Heart left ventricle (tissue), 16 donors: ENCODE data around the gene WDSUB1. TPM values are rescaled to one million over a fixed set of nuclear protein-coding genes. Genes with fewer than 3 reads are reported as not detected.
A peak's percentile ranks its signal among the peaks of the same experiment; 100 is the strongest.

Experiments
- ATAC-seq, 4 donors: fragments of 200-7000 bp; cut with Tn5 transposase; one replicate each; pipeline ENCODE4 v1.9.1; 2020 to 2022; ENCODE audit warnings: moderate library complexity in 4 of 4, mild to moderate bottlenecking in 3 of 4, moderate number of reproducible peaks in 1 of 4
- DNase-seq, 5 donors: peaks; one replicate each; pipeline ENCODE4 v3.0.0-alpha.2; 2020
- H3K27ac ChIP-seq, 12 donors: fragments of 200-600 bp; sonication (generic) in 4 of 12; one replicate each; pipeline versions ENCODE4 v1.5.0 to v1.8.0; 2016 to 2022; ENCODE audit warnings: mild to moderate bottlenecking in 2 of 12
- H3K27me3 ChIP-seq, 9 donors: fragments of 200-600 bp; sonication (generic) in 2 of 9; one replicate each; pipeline versions ENCODE4 v1.5.1 to v1.8.0; 2016 to 2022; ENCODE audit warnings: mild to moderate bottlenecking in 3 of 9
- H3K36me3 ChIP-seq, 9 donors: fragments of 200-600 bp; sonication (generic) in 2 of 9; one replicate each; pipeline versions ENCODE4 v1.5.0 to v1.8.0; 2018 to 2022; ENCODE audit warnings: mild to moderate bottlenecking in 2 of 9
- H3K4me1 ChIP-seq, 12 donors: fragments of 200-600 bp; sonication (generic) in 4 of 12; one replicate each; pipeline versions ENCODE4 v1.5.0 to v1.8.0; 2016 to 2022; ENCODE audit warnings: mild to moderate bottlenecking in 3 of 12
- H3K4me3 ChIP-seq, 12 donors: fragments of 200-600 bp; sonication (generic) in 4 of 12; one replicate each; pipeline versions ENCODE4 v1.5.0 to v1.8.0; 2017 to 2022; ENCODE audit warnings: mild to moderate bottlenecking in 9 of 12, moderate library complexity in 4 of 12
- H3K9me3 ChIP-seq, 12 donors: fragments of 200-600 bp; sonication (generic) in 4 of 12; one replicate each; pipeline versions ENCODE4 v1.5.0 to v1.8.0; 2016 to 2022; ENCODE audit warnings: mild to moderate bottlenecking in 1 of 12
- POLR2A ChIP-seq, 2 donors: fragments of 450-650 bp; IDR thresholded peaks; one replicate each; pipeline ENCODE4 v1.6.1; 2017; ENCODE audit warnings: antibody characterized with exemption in 2 of 2, mild to moderate bottlenecking in 2 of 2, moderate library complexity in 2 of 2
- WGBS, 4 donors: extraction: QIAGEN DNeasy Blood & Tissue Kit in 2 of 4; methylation state at CpG; one replicate each; pipeline versions ENCODE4 v1.1.5 to v1.1.7; 2013 to 2018; 5-methylcytosine and 5-hydroxymethylcytosine counted together
- intact Hi-C, 10 donors: fragments of 100-400 bp; cut with DNase I; formaldehyde crosslinking; loops; one replicate each; pipeline versions ENCODE4 v1.11.1 to v1.14.2; 2022
- polyA plus RNA-seq, 2 donors: library from polyadenylated mRNA; stranded (reverse); fragments of 200-250 nt; gene quantifications; one replicate each; pipeline ENCODE4 v1.2.3, GENCODE V29; 2013
- total RNA-seq, 9 donors: library from RNA; depleted of rRNA in 2 of 9; stranded (reverse); fragments of >200 nt in 2 of 9; fragmentation: NEBNext Ultra II Directional in 3 of 9; extraction: Animal tissue kit (Norgen Biotek cat#: 25700) in 3 of 9; gene quantifications; one replicate each; pipeline versions ENCODE4 v1.1.0 to v1.2.4, GENCODE V29; 2016 to 2023
- TF ChIP-seq, protein P1 (sequence below), 12 donors: fragments of 200-600 bp; sonication (generic) in 4 of 12; IDR thresholded peaks; one replicate each; pipeline versions ENCODE4 v1.5.0 to v1.8.0; 2018 to 2022; ENCODE audit warnings: antibody characterized with exemption in 12 of 12, mild to moderate bottlenecking in 5 of 12
- donor health status: ischemic (EF 13 %, LVEDD 7.1; RV severe dilation, severe dysfunction).
- donor health status: healthy with polysubstance abuse.
- donor health status: DM: no; HTN: yes; CAD: no.
- donor health status: DM: no; HTN: no; CAD: no.
- donor health status: ischemic (EF 25% LVEDD 6.9; RV normal size, moderate dysfunction).
- donor health status: ischemic (EF 25% LVEDD 5.7; RV mildly dilated, moderate dysfunction).
- donor health status: healthy.
- donor health status: DM: yes; HTN: yes; CAD: no.
- donor health status: ischemic (EF 35%, LVEDD 5.7; RV mildly dilated, moderate dysfunction).
- donor health status: nonischemic (EF 11% LVEDD 7.7; RV severe dilation, severe dysfunction).
- donor health status: DM: yes; HTN: yes; CAD: no.
- donor health status: PGD.
- donor health status: ischemic (EF 29% LVEDD 5.4; RV normal size, mild dysfunction).
- donor health status: nonischemic (EF 23%, LVEDD 6.1; RV moderate dilation, normal function).

WDSUB1 gene
- total and polyA plus RNA-seq, 11 donors: 5.1 to 12.4 (median 8.0) TPM

DNA sequence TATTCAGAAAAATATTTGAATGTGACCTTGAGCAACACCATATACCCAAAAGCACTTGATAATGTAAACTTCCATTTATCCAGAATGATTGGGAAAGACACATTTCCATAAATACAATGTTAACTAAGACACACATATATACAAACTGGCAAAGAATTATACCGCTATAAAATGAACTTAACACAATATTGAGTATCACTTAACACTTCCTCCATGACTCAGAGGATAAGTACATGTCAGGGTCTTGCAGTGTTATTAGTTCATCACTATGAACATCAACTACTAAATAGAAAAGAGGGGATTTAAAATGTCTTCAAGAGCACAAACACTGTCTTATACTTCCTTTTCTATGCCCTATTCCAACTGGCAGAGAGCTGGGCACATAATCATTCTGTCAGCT lies 18.6 kb downstream of the WDSUB1 start:
- DNase-seq (no peak), ATAC-seq (peak in 1 of 4 donors; percentile 12)
- intact Hi-C loops: no loop called here
- Histone ChIP-seq H3K4me3 (no peak overlapping the region), H3K27ac (no peak overlapping the region), H3K27me3 (no peaks in the 10 kb centered on the region), H3K4me1 (peaks cover 0 to 19% (median 6%) of the 10 kb centered on the region in 12 donors), H3K36me3 (peaks cover 0 to 27% (median 16%) of the 10 kb centered on the region in 9 donors), H3K9me3 (no peaks in the 10 kb centered on the region)
- WGBS, 4 donors: 86 to 96% (median 94%) methylated on average over 1 of the region's 1 CpG
- TF ChIP-seq POLR2A (IDR thresholded peaks at IDR 0.05): no peak
- TF ChIP-seq, protein P1, sequence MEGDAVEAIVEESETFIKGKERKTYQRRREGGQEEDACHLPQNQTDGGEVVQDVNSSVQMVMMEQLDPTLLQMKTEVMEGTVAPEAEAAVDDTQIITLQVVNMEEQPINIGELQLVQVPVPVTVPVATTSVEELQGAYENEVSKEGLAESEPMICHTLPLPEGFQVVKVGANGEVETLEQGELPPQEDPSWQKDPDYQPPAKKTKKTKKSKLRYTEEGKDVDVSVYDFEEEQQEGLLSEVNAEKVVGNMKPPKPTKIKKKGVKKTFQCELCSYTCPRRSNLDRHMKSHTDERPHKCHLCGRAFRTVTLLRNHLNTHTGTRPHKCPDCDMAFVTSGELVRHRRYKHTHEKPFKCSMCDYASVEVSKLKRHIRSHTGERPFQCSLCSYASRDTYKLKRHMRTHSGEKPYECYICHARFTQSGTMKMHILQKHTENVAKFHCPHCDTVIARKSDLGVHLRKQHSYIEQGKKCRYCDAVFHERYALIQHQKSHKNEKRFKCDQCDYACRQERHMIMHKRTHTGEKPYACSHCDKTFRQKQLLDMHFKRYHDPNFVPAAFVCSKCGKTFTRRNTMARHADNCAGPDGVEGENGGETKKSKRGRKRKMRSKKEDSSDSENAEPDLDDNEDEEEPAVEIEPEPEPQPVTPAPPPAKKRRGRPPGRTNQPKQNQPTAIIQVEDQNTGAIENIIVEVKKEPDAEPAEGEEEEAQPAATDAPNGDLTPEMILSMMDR (IDR thresholded peaks at IDR 0.05): no peak

DNA sequence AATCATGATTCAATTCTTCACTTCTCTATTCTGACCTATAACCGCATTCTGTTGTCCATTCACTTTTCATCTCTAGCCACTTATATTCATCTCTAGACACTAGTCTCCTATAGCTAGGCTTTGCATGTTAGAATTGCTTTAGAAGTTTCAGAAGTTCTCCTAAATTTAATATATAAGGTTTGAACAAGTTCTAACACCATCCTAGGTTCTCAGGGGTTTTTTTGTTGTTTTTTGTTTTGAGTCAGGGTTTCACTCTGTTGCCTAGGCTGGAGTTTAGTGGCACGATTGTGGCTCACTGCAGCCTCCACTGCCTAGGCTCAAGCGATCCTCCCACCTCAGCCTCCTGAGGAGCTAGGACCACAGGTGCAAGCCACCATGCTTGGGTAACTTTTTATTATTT lies 19.9 kb downstream of the WDSUB1 start:
- intact Hi-C loops: no loop called here
- 93 to 98% (median 96%) methylated on average over 3 of the region's 3 CpGs for WGBS, 4 donors

DNA sequence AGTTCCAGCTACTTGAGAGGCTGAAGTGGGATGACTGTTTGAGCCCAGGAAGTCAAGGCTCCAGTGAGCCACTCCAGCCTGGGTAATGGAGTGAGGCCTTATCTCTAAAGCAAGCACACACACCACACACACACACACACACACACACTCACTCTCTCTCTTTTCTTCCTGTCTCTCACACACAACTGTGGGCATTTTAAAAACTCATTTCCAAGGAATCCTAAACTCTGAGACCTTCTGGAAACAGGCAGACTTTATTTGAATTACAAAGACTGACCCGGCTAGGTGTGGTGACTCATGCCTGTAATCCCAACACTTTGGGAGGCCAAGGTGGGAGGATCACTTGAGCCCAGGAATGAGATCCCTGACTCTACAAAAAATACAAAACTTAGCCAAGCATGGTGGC lies 21.3 kb downstream of the WDSUB1 start:
- Histone ChIP-seq H3K36me3 (peaks cover 0 to 20% (median 0%) of the 10 kb centered on the region in 9 donors), H3K4me3 (no peak overlapping the region), H3K27me3 (no peaks in the 10 kb centered on the region), H3K27ac (no peak overlapping the region), H3K4me1 (peaks cover 0 to 23% (median 11%) of the 10 kb centered on the region in 12 donors), H3K9me3 (no peaks in the 10 kb centered on the region)
- TF ChIP-seq, protein P1 (IDR thresholded peaks at IDR 0.05): no peak
- no peak for TF ChIP-seq POLR2A (IDR thresholded peaks at IDR 0.05)
- WGBS, 4 donors: 86 to 100% (median 87%) methylated on average over 1 of the region's 1 CpG
- ATAC-seq (peak in 2 of 4 donors; percentile 28 to 38), DNase-seq (no peak)
- intact Hi-C loops: no loop called here

More for the DNA sequence above, 19.9 kb downstream of the WDSUB1 start:
- H3K36me3 ChIP-seq: peaks cover 0 to 22% (median 9%) of the 10 kb centered on the region in 9 donors
- no peaks in the 10 kb centered on the region for H3K27me3 ChIP-seq
- ATAC-seq: no peak
- no peak for DNase-seq
- TF ChIP-seq POLR2A (IDR thresholded peaks at IDR 0.05): no peak
- TF ChIP-seq, protein P1 (IDR thresholded peaks at IDR 0.05): no peak
- no peaks in the 10 kb centered on the region for H3K9me3 ChIP-seq
- no peak overlapping the region for H3K4me3 ChIP-seq
- H3K27ac ChIP-seq: no peak overlapping the region
- H3K4me1 ChIP-seq: peaks cover 0 to 23% (median 11%) of the 10 kb centered on the region in 12 donors

DNA sequence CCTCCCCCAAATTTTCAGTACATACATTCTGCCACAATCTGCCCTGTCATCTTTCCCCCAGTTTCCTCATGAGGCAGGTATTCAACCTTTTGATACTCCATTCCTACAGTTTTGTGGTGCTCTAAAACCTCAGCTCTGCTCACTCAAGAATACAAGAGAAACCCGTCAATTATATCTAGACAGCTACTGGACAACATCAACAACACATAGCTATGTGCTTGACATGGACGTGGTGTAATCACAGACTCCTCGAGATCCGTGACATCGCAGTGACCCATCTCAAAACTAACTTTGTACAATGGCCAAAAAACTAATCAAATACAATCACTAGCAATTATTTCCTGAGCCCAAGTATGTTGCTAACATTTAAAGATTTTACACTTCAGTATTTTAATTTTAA lies 23.6 kb downstream of the WDSUB1 start:
- WGBS, 4 donors: 41 to 67% (median 48%) methylated on average over 5 of the region's 5 CpGs
- TF ChIP-seq POLR2A (IDR thresholded peaks at IDR 0.05): no peak
- TF ChIP-seq, protein P1 (IDR thresholded peaks at IDR 0.05): no peak
- H3K4me1 ChIP-seq: peaks cover 0 to 23% (median 8%) of the 10 kb centered on the region in 12 donors
- DNase-seq (peak in 3 of 5 donors; percentile 22 to 35 (median 25)), ATAC-seq (peak; percentile 81 to 96 (median 92))
- peaks cover 0 to 33% (median 5%) of the 10 kb centered on the region in 9 donors for H3K36me3 ChIP-seq
- no peaks in the 10 kb centered on the region for H3K9me3 ChIP-seq
- no peak overlapping the region for H3K4me3 ChIP-seq
- no peaks in the 10 kb centered on the region for H3K27me3 ChIP-seq
- H3K27ac ChIP-seq: peak overlapping the region; percentile 38 to 82 (median 64)
- intact Hi-C loops: no loop called here
